HepG2 (cell line): Measurements from ENCODE around the gene GPS2. TPM values are rescaled to one million over a fixed set of nuclear protein-coding genes. Genes with fewer than 3 reads are reported as not detected.

Experiments used
- ATAC-seq: fragments of 200-7000 bp; cut with Tn5 transposase; 3 replicates; pipeline ENCODE4 v1.9.1; 2020; ENCODE audit warnings: mild to moderate bottlenecking, moderate library complexity
- BruUV-seq: library from RNA; stranded (reverse); fragments of 400-500 nt; replicated peaks from 2 replicates; lab custom pipeline; 2021; lab: Mats Ljungman, UMichigan
- CTCF ChIA-PET: fragments of 300-600 bp; formaldehyde crosslinking; extraction: SDS; loops from one replicate; lab custom pipeline; 2021; ENCODE audit warnings: low total read pairs, inconsistent platforms, low intra/inter-chr PET ratio; lab: Yijun Ruan, JAX
- POLR2A ChIA-PET: fragments of 350-600 bp; sonication (Branson Sonifier 250); formaldehyde crosslinking; loops from one replicate; lab custom pipeline; 2020; ENCODE audit warnings: antibody characterized with exemption, inconsistent platforms; lab: Yijun Ruan, JAX
- DNase-seq: peaks from one replicate; pipeline ENCODE4 v3.0.0-alpha.2; 2015; ENCODE audit warnings: low spot score
- FAIRE-seq: peaks from 3 replicates; lab custom pipeline; 2011; peaks lifted over from hg19 to GRCh38; lab: Jason Lieb, UNC
- H2AFZ ChIP-seq: one replicate; pipeline ENCODE4 v1.6.1; 2011; ENCODE audit warnings: low read length, inconsistent platforms
- H3K27ac ChIP-seq: fragments of 300-600 bp; 3 replicates; pipeline ENCODE4 v1.8.0; 2011; ENCODE audit warnings: mixed run types, mild to moderate bottlenecking, mixed read lengths, low read length, inconsistent platforms; ENCODE audit not compliant: insufficient read depth; ENCODE audit errors: extremely low read length
- H3K27me3 ChIP-seq, 2 experiments: fragments of 200-600 bp in 1 of 2; 2 replicates in 1 of 2; 3 replicates in 1 of 2; pipeline versions ENCODE4 v1.6.0 to v1.8.0; 2011; ENCODE audit warnings: low read length in 2 of 2, mild to moderate bottlenecking in 2 of 2, moderate library complexity in 2 of 2, inconsistent platforms in 1 of 2; ENCODE audit not compliant: insufficient read depth in 2 of 2, control insufficient read depth in 1 of 2
- H3K36me3 ChIP-seq, 2 experiments: fragments of 200-600 bp in 1 of 2; replicated peaks in 1 of 2; 2 replicates in 1 of 2; 3 replicates in 1 of 2; pipeline versions ENCODE4 v1.5.1 to v1.8.0; 2011; ENCODE audit warnings: low read length in 2 of 2, inconsistent platforms in 1 of 2; ENCODE audit not compliant: insufficient read depth in 2 of 2, control insufficient read depth in 1 of 2
- H3K4me1 ChIP-seq: 2 replicates; pipeline ENCODE4 v1.5.1; 2012; ENCODE audit warnings: low read length, inconsistent platforms; ENCODE audit not compliant: insufficient read depth
- H3K4me2 ChIP-seq: 2 replicates; pipeline ENCODE4 v1.6.0; 2011; ENCODE audit warnings: low read depth, low read length, inconsistent platforms
- H3K4me3 ChIP-seq, 3 experiments: fragments of 200-600 bp in 1 of 3; sonication (generic), shearing (Covaris generic) in 1 of 3; replicated peaks in 1 of 3; 2 replicates each; pipeline ENCODE4 v1.5.1; 2011 to 2016; ENCODE audit warnings: low read length in 3 of 3, inconsistent platforms in 2 of 3, low read depth in 2 of 3, mild to moderate bottlenecking in 2 of 3, control low read depth in 1 of 3, mixed read lengths in 1 of 3; ENCODE audit not compliant: insufficient read depth in 1 of 3
- H3K79me2 ChIP-seq: one replicate; pipeline ENCODE4 v1.6.1; 2011; ENCODE audit warnings: low read length, inconsistent platforms; ENCODE audit not compliant: insufficient read depth
- H3K9ac ChIP-seq: 2 replicates; pipeline ENCODE4 v1.6.0; 2011; ENCODE audit warnings: mild to moderate bottlenecking, low read depth, low read length, inconsistent platforms; ENCODE audit not compliant: insufficient read depth
- H3K9me3 ChIP-seq: 2 replicates; pipeline ENCODE4 v1.5.1; 2012; ENCODE audit warnings: mild to moderate bottlenecking, low read length
- H4K20me1 ChIP-seq: 2 replicates; pipeline ENCODE4 v1.6.0; 2011; ENCODE audit warnings: inconsistent platforms, mild to moderate bottlenecking, low read length, moderate library complexity; ENCODE audit not compliant: insufficient read depth
- AHR ChIP-seq: IDR thresholded peaks from 2 replicates; pipeline ENCODE4 v1.6.1; 2018; ENCODE audit warnings: missing genetic modification reagents, missing compliant biosample characterization
- ASH2L ChIP-seq: fragments of 300-600, 200-600 bp; sonication (generic); IDR thresholded peaks from 2 replicates; pipeline ENCODE4 v1.7.0; 2017; ENCODE audit warnings: low read depth, mild to moderate bottlenecking, moderate library complexity, mixed read lengths, low read length; ENCODE audit not compliant: insufficient read length
- CHD2 ChIP-seq: IDR thresholded peaks from 2 replicates; pipeline ENCODE4 v1.6.1; 2011; ENCODE audit warnings: low read depth, low read length, improper control_type of control experiment
- HNRNPL ChIP-seq: fragments of 200-400 bp; formaldehyde crosslinking; IDR thresholded peaks from 2 replicates; pipeline ENCODE4 v1.6.1; 2017; ENCODE audit warnings: mild to moderate bottlenecking, low read depth, low read length
- HOXA7 ChIP-seq: sonication (generic); formaldehyde crosslinking; IDR thresholded peaks from 2 replicates; pipeline ENCODE4 v1.8.1; 2022; ENCODE audit warnings: mild to moderate bottlenecking, missing genetic modification reagents, moderate library complexity
- KLF15 ChIP-seq: sonication (generic); formaldehyde crosslinking; IDR thresholded peaks from 2 replicates; pipeline ENCODE4 v1.8.1; 2023; ENCODE audit warnings: borderline replicate concordance, mild to moderate bottlenecking, inconsistent platforms, missing genetic modification reagents, mixed read lengths
- MAFG ChIP-seq: sonication (generic); formaldehyde crosslinking; IDR thresholded peaks from 2 replicates; pipeline ENCODE4 v1.5.1; 2020; ENCODE audit warnings: mild to moderate bottlenecking, missing genetic modification reagents
- MXI1 ChIP-seq: IDR thresholded peaks from 3 replicates; pipeline ENCODE4 v1.6.1; 2012; ENCODE audit warnings: low read depth, low read length, inconsistent platforms, borderline replicate concordance
- NKX3-1 ChIP-seq: sonication (generic); formaldehyde crosslinking; IDR thresholded peaks from 2 replicates; pipeline ENCODE4 v1.5.0; 2020; ENCODE audit warnings: missing genetic modification reagents
- ONECUT2 ChIP-seq: sonication (generic); formaldehyde crosslinking; IDR thresholded peaks from 2 replicates; pipeline ENCODE4 v1.4.0; 2020; ENCODE audit warnings: missing genetic modification reagents
- POLR2A ChIP-seq, 2 experiments: IDR thresholded peaks; 2 replicates each; pipeline ENCODE4 v1.6.1; 2011; ENCODE audit warnings: low read depth in 2 of 2, low read length in 2 of 2, mild to moderate bottlenecking in 1 of 2, moderate library complexity in 1 of 2; ENCODE audit not compliant: insufficient read depth in 1 of 2
- SOX13 ChIP-seq, 3 experiments: fragments of 450-650 bp in 1 of 3; sonication (generic) in 1 of 3; formaldehyde crosslinking in 1 of 3; IDR thresholded peaks in 2 of 3; conservative IDR thresholded peaks in 1 of 3; 2 replicates each; pipeline versions ENCODE4 v1.5.0 to v1.6.1; 2016 to 2020; ENCODE audit warnings: antibody characterized with exemption in 1 of 3, mild to moderate bottlenecking in 1 of 3, missing compliant biosample characterization in 1 of 3, missing genetic modification reagents in 1 of 3, moderate library complexity in 1 of 3
- SP4 ChIP-seq: sonication (generic); formaldehyde crosslinking; IDR thresholded peaks from 2 replicates; pipeline ENCODE4 v1.8.1; 2023; ENCODE audit warnings: mild to moderate bottlenecking, missing genetic modification reagents
- TCF7 ChIP-seq: sonication (generic); IDR thresholded peaks from 2 replicates; pipeline ENCODE4 v1.6.1; 2016; ENCODE audit warnings: antibody characterized with exemption, low read depth
- ZBTB21 ChIP-seq: sonication (generic); formaldehyde crosslinking; IDR thresholded peaks from 2 replicates; pipeline ENCODE4 v1.4.0; 2020; ENCODE audit warnings: missing genetic modification reagents
- ZBTB3 ChIP-seq: sonication (generic); formaldehyde crosslinking; IDR thresholded peaks from 2 replicates; pipeline ENCODE4 v1.4.0; 2020; ENCODE audit warnings: low read depth, mild to moderate bottlenecking, moderate library complexity, missing genetic modification reagents, borderline replicate concordance
- ZNF292 ChIP-seq: sonication (generic); formaldehyde crosslinking; IDR thresholded peaks from 2 replicates; pipeline ENCODE4 v1.8.1; 2022; ENCODE audit warnings: mild to moderate bottlenecking, low read depth, missing genetic modification reagents, borderline replicate concordance
- ZNF547 ChIP-seq: sonication (generic); formaldehyde crosslinking; IDR thresholded peaks from 2 replicates; pipeline ENCODE4 v1.5.1; 2020; ENCODE audit warnings: mild to moderate bottlenecking, missing genetic modification reagents
- ZSCAN20 ChIP-seq: sonication (generic); formaldehyde crosslinking; IDR thresholded peaks from 2 replicates; pipeline ENCODE4 v1.4.0; 2020; ENCODE audit warnings: missing genetic modification reagents, mild to moderate bottlenecking, borderline replicate concordance
- ZSCAN9 ChIP-seq: IDR thresholded peaks from 2 replicates; pipeline ENCODE4 v1.6.1; 2016; ENCODE audit warnings: borderline replicate concordance
- WGBS: methylation state at CpG from one replicate; pipeline ENCODE4 v1.1.6; 2017; ENCODE audit warnings: low lambda C conversion rate; 5-methylcytosine and 5-hydroxymethylcytosine counted together
- in situ Hi-C: cut with HindIII; loops from 2 replicates; pipeline ENCODE4 v1.10.0; 2017; ENCODE audit warnings: low pct_unique_long_range_greater_than_20kb; ENCODE audit not compliant: extremely low pct_ligation_motif_present
- intact Hi-C: fragments of 100-400 bp; cut with micrococcal nuclease; formaldehyde crosslinking; loops from one replicate; pipeline ENCODE4 v1.10.0; 2022; ENCODE audit not compliant: unreplicated experiment
- polyA plus RNA-seq, 8 experiments: library from polyadenylated mRNA; depleted of rRNA in 3 of 8; stranded (reverse) in 7 of 8; unstranded in 1 of 8; fragments of >200 nt; fragmentation: Illumina TruSeq in 4 of 8; extraction: Trizol in 4 of 8; gene quantifications; 2 replicates each; pipeline versions ENCODE4 v1.2.1 to v1.2.3, GENCODE V29; 2011 to 2016; ENCODE audit warnings: low read depth in 4 of 8, missing spikeins in 1 of 8, mixed read lengths in 1 of 8; ENCODE audit not compliant: insufficient read depth in 1 of 8
- total RNA-seq, 5 experiments: library from RNA; depleted of rRNA; stranded (reverse); fragments of >200 nt; fragmentation: Illumina TruSeq; extraction: Trizol; gene quantifications; 2 replicates each; pipeline ENCODE4 v1.2.3, GENCODE V29; 2016; ENCODE audit warnings: low read depth in 1 of 5
- TF ChIP-seq, protein P1 (sequence below): sonication (generic); formaldehyde crosslinking; IDR thresholded peaks from 2 replicates; pipeline ENCODE4 v1.4.0; 2020; ENCODE audit warnings: missing genetic modification reagents

The GPS2 gene
- total and polyA plus RNA-seq, 2 of the 13 experiments (the other 11 are each of a cell fraction or from before 2014, with no cell fraction given) = 58.0 to 59.4 TPM

DNA sequence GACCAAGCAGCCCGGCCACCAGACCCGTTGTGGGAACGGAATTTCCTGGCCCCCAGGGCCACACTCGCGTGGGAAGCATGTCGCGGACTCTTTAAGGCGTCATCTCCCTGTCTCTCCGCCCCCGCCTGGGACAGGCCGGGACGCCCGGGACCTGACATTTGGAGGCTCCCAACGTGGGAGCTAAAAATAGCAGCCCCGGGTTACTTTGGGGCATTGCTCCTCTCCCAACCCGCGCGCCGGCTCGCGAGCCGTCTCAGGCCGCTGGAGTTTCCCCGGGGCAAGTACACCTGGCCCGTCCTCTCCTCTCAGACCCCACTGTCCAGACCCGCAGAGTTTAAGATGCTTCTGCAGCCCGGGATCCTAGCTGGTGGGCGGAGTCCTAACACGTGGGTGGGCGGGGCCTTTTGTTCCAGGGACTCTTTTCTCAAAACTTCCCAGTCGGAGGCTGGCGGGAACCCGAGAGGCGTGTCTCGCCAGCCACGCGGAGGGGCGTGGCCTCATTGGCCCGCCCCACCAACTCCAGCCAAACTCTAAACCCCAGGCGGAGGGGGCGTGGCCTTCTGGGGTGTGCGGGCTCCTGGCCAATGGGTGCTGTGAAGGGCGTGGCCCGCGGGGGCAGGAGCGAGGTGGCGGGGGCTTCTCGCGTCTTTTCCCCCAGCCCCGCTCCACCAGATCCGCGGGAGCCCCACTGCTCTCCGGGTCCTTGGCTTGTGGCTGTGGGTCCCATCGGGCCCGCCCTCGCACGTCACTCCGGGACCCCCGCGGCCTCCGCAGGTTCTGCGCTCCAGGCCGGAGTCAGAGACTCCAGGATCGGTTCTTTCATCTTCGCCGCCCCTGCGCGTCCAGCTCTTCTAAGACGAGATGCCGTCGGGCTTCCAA lies 33.8 kb downstream of the GPS2 start, which contains the start of gene SLC2A4:
SLC2A4 (plus strand) TSS at position 645 of the 879 bp plus-strand sequence; CDS start at position 862, 217 bp downstream.
- Histone ChIP-seq H2AFZ (no peak within 1 kb of the TSS), H3K4me1 (peaks cover 38% of the 10 kb centered on the region), H3K9me3 (no peaks in the 10 kb centered on the region), H3K79me2 (no peaks in the 10 kb centered on the region), H4K20me1 (no peaks in the 10 kb centered on the region), H3K27me3 (no peaks in the 10 kb centered on the region), H3K4me3 (peak within 1 kb of the TSS; percentile 66 to 87 (median 85)), H3K27ac (peak within 1 kb of the TSS; percentile 71), H3K4me2 (peak within 1 kb of the TSS; percentile 95), H3K9ac (peak within 1 kb of the TSS; percentile 80), H3K36me3 (peaks cover 8 to 9% of the 10 kb centered on the region in 2 experiments; a peak in 4 of 5 replicates)
- intact Hi-C loops = loop anchor here (2.0 to 5.0 kb wide), 2 partner anchors 39 to 65 kb away; partner anchors contain the start of gene GABARAP
- ChIA-PET POLR2A (interaction anchor here (0.6 to 3.9 kb wide), 30 partner anchors 11 to 346 kb away, joined by 3 to 35 read pairs (median 4); partner anchors contain the start of genes ACADVL, ASGR2, CTDNEP1 and DLG4), CTCF (interaction anchor here (1.2 to 2.9 kb wide), 7 partner anchors 11 to 235 kb away, joined by 3 to 43 read pairs (median 6); partner anchors contain the start of genes CTDNEP1 and ELP5)
- DNase-seq (peak; percentile 95), ATAC-seq (peak; percentile 76), FAIRE-seq (peak; percentile 86)
- BruUV-seq = TSS peak; percentile 74
- WGBS = 0% methylated on average over 18 of the region's 71 CpGs
- in situ Hi-C loops = loop anchor here (10.0 kb wide), 1 partner anchor 237 kb away; the partner anchor contains the start of gene SLC16A11
- TF ChIP-seq KLF15 (CRISPR knock-in tag) (no peak), CHD2 (peak; percentile 86), TCF7 (peak; percentile 73), ZNF292 (no peak), ASH2L (peak; percentile 32), MXI1 (peak; percentile 98), ZBTB3 (0 out of 2 replicates have a peak, but pooled peaks have one; percentile 51), HOXA7 (no peak), ZBTB21 (no peak), AHR (CRISPR knock-in tag) (no peak), POLR2A (IDR thresholded peaks at IDR 0.05; ENCODE audit: insufficient read depth in 1 of 2, low read depth in 2 of 2, low read length in 2 of 2) (peak; percentile 44 to 58; a peak in 1 of 4 replicates), NKX3-1 (CRISPR knock-in tag) (no peak), SP4 (CRISPR knock-in tag) (peak; percentile 95), ZNF547 (CRISPR knock-in tag) (no peak; the same call in 1 of the 2 replicates), HNRNPL (0 out of 2 replicates have a peak, but pooled peaks have one; percentile 24), ONECUT2 (CRISPR knock-in tag) (no peak), ZSCAN9 (CRISPR knock-in tag) (no peak), ZSCAN20 (CRISPR knock-in tag) (no peak), SOX13 (IDR thresholded peaks at IDR 0.05) (0 out of 2 replicates have a peak, but pooled peaks have one; percentile 7), SOX13 (CRISPR knock-in tag; conservative IDR thresholded peaks at IDR 0.05 in 1 of 2, IDR thresholded peaks at IDR 0.05 in 1 of 2) (no peak), MAFG (no peak)
- TF ChIP-seq, protein P1, sequence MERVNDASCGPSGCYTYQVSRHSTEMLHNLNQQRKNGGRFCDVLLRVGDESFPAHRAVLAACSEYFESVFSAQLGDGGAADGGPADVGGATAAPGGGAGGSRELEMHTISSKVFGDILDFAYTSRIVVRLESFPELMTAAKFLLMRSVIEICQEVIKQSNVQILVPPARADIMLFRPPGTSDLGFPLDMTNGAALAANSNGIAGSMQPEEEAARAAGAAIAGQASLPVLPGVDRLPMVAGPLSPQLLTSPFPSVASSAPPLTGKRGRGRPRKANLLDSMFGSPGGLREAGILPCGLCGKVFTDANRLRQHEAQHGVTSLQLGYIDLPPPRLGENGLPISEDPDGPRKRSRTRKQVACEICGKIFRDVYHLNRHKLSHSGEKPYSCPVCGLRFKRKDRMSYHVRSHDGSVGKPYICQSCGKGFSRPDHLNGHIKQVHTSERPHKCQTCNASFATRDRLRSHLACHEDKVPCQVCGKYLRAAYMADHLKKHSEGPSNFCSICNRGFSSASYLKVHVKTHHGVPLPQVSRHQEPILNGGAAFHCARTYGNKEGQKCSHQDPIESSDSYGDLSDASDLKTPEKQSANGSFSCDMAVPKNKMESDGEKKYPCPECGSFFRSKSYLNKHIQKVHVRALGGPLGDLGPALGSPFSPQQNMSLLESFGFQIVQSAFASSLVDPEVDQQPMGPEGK (CRISPR knock-in tag) = peak; percentile 76
